GM12875 (cell line): ENCODE data around the gene SLC8A1.

Source experiments
- H3K4me3 ChIP-seq: one replicate; pipeline ENCODE4 v1.5.1; 2011; ENCODE audit warnings: low read depth, low read length, control low read depth
- CTCF ChIP-seq: IDR thresholded peaks from 2 replicates; pipeline ENCODE4 v1.5.1; 2011; ENCODE audit warnings: low read depth, mild to moderate bottlenecking, control low read depth, inconsistent platforms, low read length, moderate library complexity, borderline replicate concordance; ENCODE audit not compliant: insufficient read depth

The SLC8A1 gene

GRCh38 chr2:40150266-40150665 lies 301.6 kb downstream of the SLC8A1 start:
- H3K4me3 ChIP-seq: no peak overlapping the region
- no peak for TF ChIP-seq CTCF

- no peak overlapping the region for H3K4me3 ChIP-seq
- no peak for TF ChIP-seq CTCF
Measured at GRCh38 chr2:40148334-40148733, 303.6 kb downstream of the SLC8A1 start.

- H3K4me3 ChIP-seq: no peak overlapping the region
- no peak for TF ChIP-seq CTCF
Measured at GRCh38 chr2:40147360-40147759, 304.5 kb downstream of the SLC8A1 start.

- TF ChIP-seq CTCF: no peak
- no peak overlapping the region for H3K4me3 ChIP-seq
Measured at GRCh38 chr2:40144022-40144421, 307.9 kb downstream of the SLC8A1 start.

- TF ChIP-seq CTCF: no peak
- no peak overlapping the region for H3K4me3 ChIP-seq
Measured at GRCh38 chr2:40138314-40138713, 313.6 kb downstream of the SLC8A1 start.

GRCh38 chr2:40131081-40131704 lies 320.7 kb downstream of the SLC8A1 start:
- no peak overlapping the region for H3K4me3 ChIP-seq
- no peak for TF ChIP-seq CTCF

- H3K4me3 ChIP-seq: no peak overlapping the region
- TF ChIP-seq CTCF: no peak
Measured at GRCh38 chr2:40130251-40130994, 321.5 kb downstream of the SLC8A1 start.
